ENCODE data around the gene EFCAB6.

Gene EFCAB6

GRCh38 chr22:43488937-43489336 is 323.2 kb downstream of the EFCAB6 start:
- Histone ChIP-seq H3K36me3 (ENCODE audit: control insufficient read depth, insufficient read depth, low read length) (no peaks in the 10 kb centered on the region), H3K27me3 (replicated peaks; ENCODE audit: control insufficient read depth, insufficient read depth, low read length) (no peaks in the 10 kb centered on the region; the same call in 1 of the 2 replicates), H3K4me3 (replicated peaks; ENCODE audit: low read depth, low read length) (no peak overlapping the region)
- DNase-seq (ENCODE audit: extremely low read depth, insufficient read length) = no peak
- no peak for TF ChIP-seq CTCF (IDR thresholded peaks at IDR 0.05; ENCODE audit: insufficient read depth, low read length, poor library complexity, severe bottlenecking)

- Histone ChIP-seq H3K27me3 (replicated peaks; ENCODE audit: control insufficient read depth, insufficient read depth, low read length) (no peaks in the 10 kb centered on the region; the same call in 1 of the 2 replicates), H3K4me3 (replicated peaks; ENCODE audit: low read depth, low read length) (no peak overlapping the region), H3K36me3 (ENCODE audit: control insufficient read depth, insufficient read depth, low read length) (no peaks in the 10 kb centered on the region)
- DNase-seq (ENCODE audit: extremely low read depth, insufficient read length) = no peak
- TF ChIP-seq CTCF (IDR thresholded peaks at IDR 0.05; ENCODE audit: insufficient read depth, low read length, poor library complexity, severe bottlenecking) = no peak
Measured at GRCh38 chr22:43488031-43488866, 323.9 kb downstream of the EFCAB6 start.

DNA sequence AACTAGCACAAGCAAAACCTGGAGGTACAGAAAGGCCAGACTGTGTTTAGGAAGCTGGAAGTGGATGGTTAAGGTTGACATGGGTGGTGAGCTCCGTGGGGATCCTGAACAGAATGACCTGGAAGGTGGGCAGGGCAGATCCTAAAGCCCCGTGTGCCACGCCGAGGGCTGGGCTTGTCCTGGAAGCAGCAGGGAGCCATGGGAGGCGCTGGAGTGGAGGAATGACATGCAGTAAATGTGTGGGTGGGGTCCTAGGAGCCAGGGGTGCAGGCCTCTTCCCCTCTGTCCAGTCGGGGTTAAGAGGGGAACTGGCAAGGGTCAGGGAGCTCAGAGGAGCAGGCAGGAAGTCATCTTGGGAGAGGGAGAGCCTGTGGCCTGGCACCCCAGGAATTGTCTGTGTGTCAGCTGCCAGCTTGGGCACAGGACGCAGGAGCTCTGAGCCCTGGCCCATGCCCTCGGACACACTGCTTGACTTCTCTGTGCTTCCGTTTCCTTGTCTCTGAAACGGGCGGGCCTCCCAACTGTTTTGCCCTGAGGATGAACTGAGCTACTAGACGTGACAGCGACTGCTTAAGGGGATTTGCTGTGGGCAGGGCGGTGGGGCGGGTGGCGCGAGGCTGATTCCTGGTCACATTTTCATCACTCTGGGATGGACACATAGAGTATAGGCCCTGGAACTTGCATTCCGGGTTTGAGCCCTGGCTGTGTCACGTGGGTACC is 324.6 kb downstream of the EFCAB6 start:
- Histone ChIP-seq H3K36me3 (ENCODE audit: control insufficient read depth, insufficient read depth, low read length) (no peaks in the 10 kb centered on the region), H3K27me3 (replicated peaks; ENCODE audit: control insufficient read depth, insufficient read depth, low read length) (no peaks in the 10 kb centered on the region; the same call in 1 of the 2 replicates), H3K4me3 (replicated peaks; ENCODE audit: low read depth, low read length) (no peak overlapping the region)
- no peak for DNase-seq (ENCODE audit: extremely low read depth, insufficient read length)
- TF ChIP-seq CTCF (IDR thresholded peaks at IDR 0.05; ENCODE audit: insufficient read depth, low read length, poor library complexity, severe bottlenecking) = no peak

GRCh38 chr22:43485502-43486089 is 326.5 kb downstream of the EFCAB6 start:
- TF ChIP-seq CTCF (IDR thresholded peaks at IDR 0.05; ENCODE audit: insufficient read depth, low read length, poor library complexity, severe bottlenecking) = no peak
- H3K4me3 ChIP-seq (replicated peaks; ENCODE audit: low read depth, low read length) = no peak overlapping the region
- DNase-seq (ENCODE audit: extremely low read depth, insufficient read length) = no peak

DNA sequence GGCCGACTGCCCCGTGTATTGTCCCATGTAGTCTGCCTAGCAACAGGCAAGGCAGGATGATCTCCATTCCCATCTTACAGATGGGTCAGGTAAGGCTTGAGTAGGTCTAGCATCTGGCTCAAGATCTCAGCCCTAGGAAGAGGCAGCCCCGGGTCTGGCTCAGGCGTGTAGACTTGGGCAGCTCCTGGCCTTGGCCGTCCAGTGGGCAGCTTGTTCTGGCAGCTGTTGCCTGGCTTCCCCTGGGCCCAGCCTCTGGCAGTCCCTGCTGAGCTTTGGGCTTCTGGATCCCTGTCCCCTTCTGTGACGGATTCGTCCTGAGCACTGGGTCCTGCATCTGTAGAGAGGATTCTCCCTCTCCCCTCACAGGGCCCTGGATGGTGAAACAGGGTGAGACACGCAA is 327.9 kb downstream of the EFCAB6 start:
- no peak for DNase-seq (ENCODE audit: extremely low read depth, insufficient read length)
- no peak for TF ChIP-seq CTCF (IDR thresholded peaks at IDR 0.05; ENCODE audit: insufficient read depth, low read length, poor library complexity, severe bottlenecking)
- Histone ChIP-seq H3K36me3 (ENCODE audit: control insufficient read depth, insufficient read depth, low read length) (no peaks in the 10 kb centered on the region), H3K27me3 (replicated peaks; ENCODE audit: control insufficient read depth, insufficient read depth, low read length) (no peaks in the 10 kb centered on the region; the same call in 1 of the 2 replicates), H3K4me3 (replicated peaks; ENCODE audit: low read depth, low read length) (no peak overlapping the region)

More at GRCh38 chr22:43485502-43486089, 326.5 kb downstream of the EFCAB6 start:
- Histone ChIP-seq H3K27me3 (replicated peaks; ENCODE audit: control insufficient read depth, insufficient read depth, low read length) (no peaks in the 10 kb centered on the region; the same call in 1 of the 2 replicates), H3K36me3 (ENCODE audit: control insufficient read depth, insufficient read depth, low read length) (no peaks in the 10 kb centered on the region)

Measured in GM06990 (cell line).